ENCODE measurements around the gene PPP6C. TPM values are rescaled to one million over a fixed set of nuclear protein-coding genes. Genes with fewer than 3 reads are reported as not detected.

Gene PPP6C
- total and polyA plus RNA-seq, 2 of the 13 experiments (the other 11 are each of a cell fraction or from before 2014, with no cell fraction given), result 18.5 to 20.9 TPM

DNA sequence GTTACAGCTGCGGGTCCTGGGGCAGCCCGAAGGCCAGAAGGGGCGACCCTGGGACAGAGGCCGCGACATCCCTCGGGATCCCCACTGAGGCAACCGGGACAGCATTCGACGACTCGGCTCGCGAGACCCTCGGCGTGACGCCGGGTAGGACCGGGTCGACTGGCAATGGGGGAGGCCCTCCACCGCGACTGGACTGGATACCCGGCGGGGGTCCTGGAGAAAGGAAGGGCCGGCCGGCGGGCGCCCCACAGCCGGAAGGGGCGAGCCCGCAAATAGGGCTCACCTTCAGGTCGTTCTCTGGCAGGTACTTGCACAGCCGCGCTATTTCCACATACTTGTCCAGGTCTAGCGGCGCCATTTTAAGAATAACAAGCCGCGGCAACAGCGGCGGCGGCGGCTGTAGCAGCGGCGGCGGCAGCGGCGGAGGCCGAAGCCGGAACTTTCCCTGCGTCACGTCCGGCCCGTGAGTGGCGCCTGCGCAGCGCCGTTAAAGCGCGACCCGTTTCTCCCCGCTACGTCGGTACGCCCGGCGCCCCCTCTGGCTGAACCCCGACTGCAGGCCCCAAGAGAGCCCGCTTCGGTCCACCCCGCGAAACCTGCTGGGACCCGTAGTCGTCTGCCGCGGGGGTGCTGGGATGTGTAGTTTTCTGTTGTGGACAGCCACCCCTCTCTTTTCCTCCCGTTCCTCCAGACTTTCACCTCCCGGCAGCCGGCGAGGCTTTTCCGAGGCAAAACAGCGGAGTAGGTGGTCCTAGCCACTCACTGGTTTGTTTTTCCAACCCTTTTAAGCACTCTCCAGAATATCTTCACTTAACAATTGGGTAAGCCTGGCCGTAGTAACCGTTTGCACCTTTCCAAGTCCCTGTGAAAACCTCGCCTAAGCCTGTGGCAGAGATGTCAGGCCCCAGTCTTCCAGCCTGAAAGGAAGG is at the start of gene PPP6C (continued):
- TF ChIP-seq HNRNPUL1 (IDR thresholded peaks at IDR 0.05; ENCODE audit: low read depth, low read length) (no peak; the same call in 1 of the 2 replicates), ZNF260 (CRISPR knock-in tag; IDR thresholded peaks at IDR 0.05; ENCODE audit: borderline replicate concordance, low read depth) (no peak), ELF3 (CRISPR knock-in tag; IDR thresholded peaks at IDR 0.05) (peak; percentile 79), ZNF780A (CRISPR knock-in tag; IDR thresholded peaks at IDR 0.05) (no peak), ADNP (CRISPR knock-in tag; IDR thresholded peaks at IDR 0.05) (peak; percentile 98), PTBP1 (IDR thresholded peaks at IDR 0.05; ENCODE audit: low read depth, low read length, poor library complexity, severe bottlenecking) (no peak), NFYC (CRISPR knock-in tag; IDR thresholded peaks at IDR 0.05) (no peak), GMEB1 (CRISPR knock-in tag; IDR thresholded peaks at IDR 0.05; ENCODE audit: borderline replicate concordance) (peak; percentile 94), ZBTB7B (CRISPR knock-in tag; IDR thresholded peaks at IDR 0.05) (0 out of 2 replicates have a peak, but pooled peaks have one; percentile 40), ZBTB21 (CRISPR knock-in tag; IDR thresholded peaks at IDR 0.05) (no peak), IRF2 (CRISPR knock-in tag; IDR thresholded peaks at IDR 0.05) (peak; percentile 93; the same call in 1 of the 2 replicates), GABPA (IDR thresholded peaks at IDR 0.05; ENCODE audit: low read depth, low read length) (peak; percentile 81), GABPA (CRISPR knock-in tag; IDR thresholded peaks at IDR 0.05; ENCODE audit: low read depth) (peak; percentile 90), HES4 (CRISPR knock-in tag; IDR thresholded peaks at IDR 0.05; ENCODE audit: borderline replicate concordance) (0 out of 2 replicates have a peak, but pooled peaks have one; percentile 23), HNRNPK (IDR thresholded peaks at IDR 0.05; ENCODE audit: low read depth, low read length, poor library complexity, severe bottlenecking) (no peak), ZNF530 (CRISPR knock-in tag; IDR thresholded peaks at IDR 0.05; ENCODE audit: low read depth) (no peak), SMAD9 (CRISPR knock-in tag; IDR thresholded peaks at IDR 0.05) (0 out of 2 replicates have a peak, but pooled peaks have one; percentile 27), RARA (CRISPR knock-in tag; IDR thresholded peaks at IDR 0.05) (no peak), GPBP1L1 (CRISPR knock-in tag; IDR thresholded peaks at IDR 0.05) (no peak), YEATS2 (CRISPR knock-in tag; IDR thresholded peaks at IDR 0.05; ENCODE audit: borderline replicate concordance) (peak; percentile 94), KDM5B (CRISPR knock-in tag; IDR thresholded peaks at IDR 0.05; ENCODE audit: borderline replicate concordance) (peak; percentile 53; the same call in 1 of the 2 replicates), ATAD3A (CRISPR knock-in tag; IDR thresholded peaks at IDR 0.05) (no peak), RXRA (CRISPR knock-in tag; IDR thresholded peaks at IDR 0.05) (peak; percentile 73)
- TF ChIP-seq, protein P1, sequence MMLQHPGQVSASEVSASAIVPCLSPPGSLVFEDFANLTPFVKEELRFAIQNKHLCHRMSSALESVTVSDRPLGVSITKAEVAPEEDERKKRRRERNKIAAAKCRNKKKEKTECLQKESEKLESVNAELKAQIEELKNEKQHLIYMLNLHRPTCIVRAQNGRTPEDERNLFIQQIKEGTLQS (CRISPR knock-in tag; IDR thresholded peaks at IDR 0.05), result no peak
- TF ChIP-seq, protein P2, sequence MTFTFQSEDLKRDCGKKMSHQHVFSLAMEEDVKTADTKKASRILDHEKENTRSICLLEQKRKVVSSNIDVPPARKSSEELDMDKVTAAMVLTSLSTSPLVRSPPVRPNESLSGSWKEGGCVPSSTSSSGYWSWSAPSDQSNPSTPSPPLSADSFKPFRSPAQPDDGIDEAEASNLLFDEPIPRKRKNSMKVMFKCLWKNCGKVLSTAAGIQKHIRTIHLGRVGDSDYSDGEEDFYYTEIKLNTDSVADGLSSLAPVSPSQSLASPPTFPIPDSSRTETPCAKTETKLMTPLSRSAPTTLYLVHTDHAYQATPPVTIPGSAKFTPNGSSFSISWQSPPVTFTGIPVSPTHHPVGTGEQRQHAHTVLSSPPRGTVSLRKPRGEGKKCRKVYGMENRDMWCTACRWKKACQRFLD (CRISPR knock-in tag; IDR thresholded peaks at IDR 0.05; ENCODE audit: borderline replicate concordance), result peak; percentile 67; the same call in 1 of the 2 replicates
